ENCODE data around the gene GTPBP3. TPM values are rescaled to one million over a fixed set of nuclear protein-coding genes. Genes with fewer than 3 reads are reported as not detected.

GTPBP3 gene
- polyA plus RNA-seq, 1 donor (not counting 4 experiments of a cell fraction or from before 2014, with no cell fraction given) = 7.2 TPM

DNA sequence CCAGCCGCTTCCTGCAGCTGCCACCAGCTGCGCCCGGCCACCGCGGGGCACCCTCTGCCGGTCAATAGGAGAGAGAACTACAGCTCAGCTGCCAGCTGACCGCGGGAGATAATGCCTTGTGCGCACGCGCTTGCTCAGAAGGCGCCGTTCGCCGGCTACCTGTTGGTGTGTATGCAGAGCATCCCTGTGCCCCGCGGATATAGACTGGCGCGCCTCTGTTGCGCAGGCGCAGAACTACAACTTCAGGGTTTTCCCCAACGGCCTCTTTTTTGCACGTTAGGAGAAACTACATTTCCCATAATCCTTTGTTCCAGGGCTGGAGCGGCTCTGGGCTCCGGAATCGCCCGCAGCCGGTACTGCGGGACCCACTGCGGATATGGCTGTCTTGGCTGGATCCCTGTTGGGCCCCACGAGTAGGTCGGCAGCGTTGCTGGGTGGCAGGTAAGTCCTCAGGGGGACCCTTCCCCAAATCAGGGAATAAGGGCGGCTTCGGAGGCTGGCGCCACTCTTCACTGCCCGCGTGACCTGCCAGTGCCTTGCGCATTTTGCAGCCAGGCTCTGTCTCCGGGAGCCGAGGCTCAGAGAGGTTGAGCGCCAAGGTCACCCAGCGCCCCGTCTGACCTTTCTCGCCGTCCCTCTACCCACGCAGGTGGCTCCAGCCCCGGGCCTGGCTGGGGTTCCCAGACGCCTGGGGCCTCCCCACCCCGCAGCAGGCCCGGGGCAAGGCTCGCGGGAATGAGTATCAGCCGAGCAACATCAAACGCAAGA, 31.7 kb upstream of the GTPBP3 start, which contains the start of gene MRPL34:
TSS of gene MRPL34 (plus strand) at position 356 of the 768 bp plus-strand sequence. CDS start at position 377, 21 bp downstream.
- dilution Hi-C loops (cut with MboI; ENCODE audit: extremely low pct_ligation_motif_present, low sequenced_read_pairs) = no loop called here
- Histone ChIP-seq H3K36me3 (ENCODE audit: control insufficient read depth in 2 of 2, extremely low read depth in 1 of 2, insufficient read depth in 2 of 2, low read length in 2 of 2) (no peaks in the 10 kb centered on the region), H3K79me2 (ENCODE audit: control insufficient read depth, insufficient read depth, low read length) (peaks cover 25% of the 10 kb centered on the region), H2AFZ (ENCODE audit: control insufficient read depth, low read length) (peak within 1 kb of the TSS; percentile 65), H3K9me1 (ENCODE audit: control insufficient read depth, extremely low read depth, insufficient read depth, low read length) (peaks cover 3% of the 10 kb centered on the region), H4K20me1 (ENCODE audit: control insufficient read depth, extremely low read depth, insufficient read depth, low read length) (no peaks in the 10 kb centered on the region), H3K4me1 (ENCODE audit: control insufficient read depth, extremely low read depth, insufficient read depth, low read length) (peaks cover 40% of the 10 kb centered on the region), H3K27ac (ENCODE audit: control insufficient read depth, insufficient read depth, low read length) (peak within 1 kb of the TSS; percentile 65), H3K4me3 (ENCODE audit: control insufficient read depth in 2 of 3, extremely low read depth in 1 of 3, insufficient read depth in 2 of 3, low read depth in 1 of 3, low read length in 3 of 3) (peak within 1 kb of the TSS; percentile 58 to 86 (median 73)), H3K27me3 (ENCODE audit: control insufficient read depth, extremely low read depth, insufficient read depth, low read length) (no peaks in the 10 kb centered on the region), H3K4me2 (ENCODE audit: control insufficient read depth, extremely low read depth, insufficient read depth, low read depth, low read length) (peak within 1 kb of the TSS; percentile 93), H3K9ac (ENCODE audit: control insufficient read depth, extremely low read depth, insufficient read depth, low read length) (peak within 1 kb of the TSS; percentile 78), H3K9me3 (ENCODE audit: control insufficient read depth, low read depth, low read length) (no peaks in the 10 kb centered on the region)
- TF ChIP-seq, protein P1, sequence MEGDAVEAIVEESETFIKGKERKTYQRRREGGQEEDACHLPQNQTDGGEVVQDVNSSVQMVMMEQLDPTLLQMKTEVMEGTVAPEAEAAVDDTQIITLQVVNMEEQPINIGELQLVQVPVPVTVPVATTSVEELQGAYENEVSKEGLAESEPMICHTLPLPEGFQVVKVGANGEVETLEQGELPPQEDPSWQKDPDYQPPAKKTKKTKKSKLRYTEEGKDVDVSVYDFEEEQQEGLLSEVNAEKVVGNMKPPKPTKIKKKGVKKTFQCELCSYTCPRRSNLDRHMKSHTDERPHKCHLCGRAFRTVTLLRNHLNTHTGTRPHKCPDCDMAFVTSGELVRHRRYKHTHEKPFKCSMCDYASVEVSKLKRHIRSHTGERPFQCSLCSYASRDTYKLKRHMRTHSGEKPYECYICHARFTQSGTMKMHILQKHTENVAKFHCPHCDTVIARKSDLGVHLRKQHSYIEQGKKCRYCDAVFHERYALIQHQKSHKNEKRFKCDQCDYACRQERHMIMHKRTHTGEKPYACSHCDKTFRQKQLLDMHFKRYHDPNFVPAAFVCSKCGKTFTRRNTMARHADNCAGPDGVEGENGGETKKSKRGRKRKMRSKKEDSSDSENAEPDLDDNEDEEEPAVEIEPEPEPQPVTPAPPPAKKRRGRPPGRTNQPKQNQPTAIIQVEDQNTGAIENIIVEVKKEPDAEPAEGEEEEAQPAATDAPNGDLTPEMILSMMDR (optimal IDR thresholded peaks at IDR 0.05 in 1 of 3, IDR thresholded peaks at IDR 0.05 in 1 of 3, conservative IDR thresholded peaks at IDR 0.05 in 1 of 3; ENCODE audit: extremely low read depth in 1 of 3, insufficient read depth in 2 of 3, low read length in 3 of 3) = peak; percentile 83 to 96 (median 93)
- TF ChIP-seq EZH2 (IDR thresholded peaks at IDR 0.05; ENCODE audit: low read length) = no peak
- DNase-seq (ENCODE audit: low read depth, low spot score) (peak; percentile 98), FAIRE-seq (peak; percentile 89)

GRCh38 chr19:17306285-17306714, 31.1 kb upstream of the GTPBP3 start:
- H3K27me3 ChIP-seq (ENCODE audit: control insufficient read depth, extremely low read depth, insufficient read depth, low read length) = no peaks in the 10 kb centered on the region
- peaks cover 28% of the 10 kb centered on the region for H3K79me2 ChIP-seq (ENCODE audit: control insufficient read depth, insufficient read depth, low read length)
- H3K4me1 ChIP-seq (ENCODE audit: control insufficient read depth, extremely low read depth, insufficient read depth, low read length) = peaks cover 43% of the 10 kb centered on the region
- H3K9me1 ChIP-seq (ENCODE audit: control insufficient read depth, extremely low read depth, insufficient read depth, low read length) = peaks cover 3% of the 10 kb centered on the region
- dilution Hi-C loops (cut with MboI; ENCODE audit: extremely low pct_ligation_motif_present, low sequenced_read_pairs) = no loop called here
- DNase-seq (ENCODE audit: low read depth, low spot score) (no peak), FAIRE-seq (no peak)
- peak overlapping the region; percentile 65 for H3K27ac ChIP-seq (ENCODE audit: control insufficient read depth, insufficient read depth, low read length)
- no peaks in the 10 kb centered on the region for H4K20me1 ChIP-seq (ENCODE audit: control insufficient read depth, extremely low read depth, insufficient read depth, low read length)
- peak overlapping the region; percentile 93 for H3K4me2 ChIP-seq (ENCODE audit: control insufficient read depth, extremely low read depth, insufficient read depth, low read depth, low read length)
- H3K36me3 ChIP-seq (ENCODE audit: control insufficient read depth in 2 of 2, extremely low read depth in 1 of 2, insufficient read depth in 2 of 2, low read length in 2 of 2) = no peaks in the 10 kb centered on the region
- peak overlapping the region; percentile 78 for H3K9ac ChIP-seq (ENCODE audit: control insufficient read depth, extremely low read depth, insufficient read depth, low read length)
- H3K4me3 ChIP-seq (ENCODE audit: control insufficient read depth in 2 of 3, extremely low read depth in 1 of 3, insufficient read depth in 2 of 3, low read depth in 1 of 3, low read length in 3 of 3) = peak overlapping the region; percentile 58 to 86 (median 73)
- TF ChIP-seq, protein P1 (optimal IDR thresholded peaks at IDR 0.05 in 1 of 3, IDR thresholded peaks at IDR 0.05 in 1 of 3, conservative IDR thresholded peaks at IDR 0.05 in 1 of 3; ENCODE audit: extremely low read depth in 1 of 3, insufficient read depth in 2 of 3, low read length in 3 of 3) = no peak
- no peak for TF ChIP-seq EZH2 (IDR thresholded peaks at IDR 0.05; ENCODE audit: low read length)
- peak overlapping the region; percentile 65 for H2AFZ ChIP-seq (ENCODE audit: control insufficient read depth, low read length)
- no peaks in the 10 kb centered on the region for H3K9me3 ChIP-seq (ENCODE audit: control insufficient read depth, low read depth, low read length)
